ENCODE results near the gene MED12L.

- no peak for TF ChIP-seq CTCF (IDR thresholded peaks at IDR 0.05)
- no peak for TF ChIP-seq POLR2AphosphoS5 (IDR thresholded peaks at IDR 0.05)
- TF ChIP-seq EP300 (IDR thresholded peaks at IDR 0.05), result no peak
Measured at GRCh38 chr3:151199554-151200438, 114.3 kb downstream of the MED12L start.
